OCI-LY7 (cell line): ENCODE results near the gene ANK3.

Source experiments
- CTCF ChIP-seq: fragments of 200-600 bp; sonication (generic); conservative IDR thresholded peaks from 2 replicates; pipeline ENCODE4 v1.5.1; 2014; ENCODE audit warnings: mild to moderate bottlenecking, antibody characterized with exemption, low read length, moderate library complexity, mixed read lengths
- EZH2phosphoT487 ChIP-seq: fragments of 200-600 bp; sonication (generic); IDR thresholded peaks from 2 replicates; pipeline ENCODE4 v1.6.1; 2018; ENCODE audit warnings: low read depth, borderline replicate concordance, mild to moderate bottlenecking, mixed run types, antibody characterized with exemption, low read length, moderate library complexity, mixed read lengths

GRCh38 chr10:60281792-60282353 lies 107.8 kb downstream of the ANK3 start:
- TF ChIP-seq CTCF, result no peak
- no peak for TF ChIP-seq EZH2phosphoT487
